A673 (cell line): ENCODE measurements around the gene NFASC.

ENCODE experiments used
- CTCF ChIP-seq: fragments of 300-800, 200-600 bp; sonication (generic); conservative IDR thresholded peaks from 2 replicates; pipeline ENCODE4 v1.5.1; 2017; ENCODE audit warnings: low read depth, mild to moderate bottlenecking, antibody characterized with exemption, low read length, moderate library complexity, mixed read lengths
- EZH2 ChIP-seq: fragments of 200-600 bp; sonication (generic); IDR thresholded peaks from 2 replicates; pipeline ENCODE4 v1.6.1; 2017; ENCODE audit warnings: borderline replicate concordance, low read depth, mild to moderate bottlenecking, mixed read lengths, antibody characterized with exemption, low read length; ENCODE audit not compliant: poor library complexity, severe bottlenecking

- TF ChIP-seq CTCF (no peak), EZH2 (no peak)
Measured at GRCh38 chr1:205052690-205053089, 182.0 kb downstream of the NFASC start.
